HG03095 (cell line): ENCODE results near the gene RBM5.

ENCODE experiments used
- ATAC-seq: cut with Tn5 transposase; IDR thresholded peaks from one replicate; pipeline ENCODE4 v1.9.1; 2021; ENCODE audit warnings: moderate library complexity; ENCODE audit not compliant: unreplicated experiment

Gene RBM5

DNA sequence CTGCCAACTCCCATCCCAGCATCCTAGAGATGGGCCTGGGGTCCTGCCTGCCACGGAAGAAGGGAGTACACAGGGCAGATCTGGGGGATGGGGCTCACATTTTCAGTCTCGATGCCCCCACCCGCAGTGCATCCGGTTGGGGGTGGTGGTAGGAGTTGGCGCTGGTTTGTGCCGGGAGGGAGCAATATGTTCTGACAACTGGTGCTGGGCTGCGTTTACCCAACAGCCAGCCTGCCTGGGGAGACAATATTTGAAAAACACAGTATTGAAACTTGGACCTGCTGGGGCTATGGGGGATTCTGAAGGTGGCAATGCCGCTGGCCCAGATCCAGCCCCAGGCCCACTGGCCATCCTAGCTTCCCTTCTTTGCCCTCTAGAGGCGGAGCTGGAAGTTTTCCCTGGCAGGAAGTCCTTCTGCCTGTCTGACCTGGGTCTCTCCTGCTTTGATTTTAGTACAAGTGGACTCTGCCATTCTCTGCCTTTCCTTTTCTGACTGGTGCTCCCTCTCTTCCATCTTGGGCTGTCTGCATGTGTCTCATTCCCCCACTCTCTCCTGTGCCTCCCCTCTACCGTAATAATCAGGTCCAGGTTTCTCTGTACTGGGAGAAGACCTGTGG, 69.9 kb downstream of the RBM5 start:
- ATAC-seq = no peak

DNA sequence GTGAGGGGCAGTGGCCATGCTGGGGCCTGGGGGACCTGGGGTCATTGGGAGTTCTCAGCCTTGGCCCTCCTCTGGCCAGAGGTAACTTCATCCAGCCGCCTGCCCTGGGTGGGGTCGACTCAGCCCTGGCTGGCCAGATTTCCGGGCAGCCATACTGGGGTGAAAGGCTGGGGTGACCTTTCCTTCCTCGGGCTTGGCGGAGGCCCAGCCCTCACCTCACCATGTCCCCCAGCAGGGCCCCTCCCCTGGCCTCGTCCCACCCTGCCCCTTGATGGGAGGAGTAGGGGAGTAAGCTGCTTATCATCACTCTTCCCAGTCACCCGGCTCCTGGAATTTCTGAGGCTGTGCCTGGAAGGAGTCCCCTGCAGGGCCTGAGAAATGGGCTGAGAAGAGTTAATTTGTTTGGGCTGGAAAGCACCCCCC, 71.9 kb downstream of the RBM5 start:
- no peak for ATAC-seq

- ATAC-seq = no peak
Measured at GRCh38 chr3:50161320-50161719, 72.6 kb downstream of the RBM5 start.

DNA sequence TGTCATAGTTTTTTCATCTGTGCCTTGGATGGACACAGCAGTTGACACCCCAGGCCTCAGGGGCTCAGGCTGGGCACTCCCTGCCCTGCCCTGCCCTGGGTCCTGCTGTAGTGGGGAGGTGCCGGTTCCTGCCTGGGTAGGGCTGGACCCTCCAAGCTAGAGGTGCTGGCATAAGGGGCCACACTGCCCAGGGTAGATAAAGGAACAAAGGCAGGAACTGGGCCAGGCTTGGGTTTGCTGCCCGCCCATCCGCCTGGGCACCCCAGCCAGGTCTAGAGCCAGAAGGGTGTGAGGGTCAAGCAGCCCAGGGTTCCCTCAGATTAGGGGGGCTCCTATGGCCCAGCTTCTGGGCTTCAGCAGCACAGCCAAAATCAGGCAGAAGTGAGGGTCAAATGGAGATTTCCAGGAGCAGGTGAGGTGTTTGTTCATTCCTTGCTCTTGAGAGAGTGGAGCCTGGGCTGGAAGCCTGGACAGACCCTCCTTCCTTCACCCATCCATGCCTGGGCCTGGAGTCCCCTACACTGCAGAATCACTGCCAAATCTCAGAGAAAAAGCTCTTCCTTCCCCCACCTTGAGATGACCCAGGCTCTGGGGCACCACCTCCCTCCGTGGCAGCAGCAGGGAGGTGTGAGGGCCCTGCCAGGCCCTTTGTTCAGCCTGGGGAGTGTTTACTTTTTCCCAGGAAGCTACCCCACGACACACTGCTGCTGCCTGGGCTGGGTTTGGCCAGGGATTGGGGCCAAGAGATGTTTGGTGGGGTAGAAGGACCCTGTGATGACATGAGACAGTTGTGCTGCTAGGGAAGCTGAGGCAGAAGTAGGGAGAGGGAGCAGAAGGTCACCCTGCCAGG, 73.5 kb downstream of the RBM5 start:
- ATAC-seq = no peak

DNA sequence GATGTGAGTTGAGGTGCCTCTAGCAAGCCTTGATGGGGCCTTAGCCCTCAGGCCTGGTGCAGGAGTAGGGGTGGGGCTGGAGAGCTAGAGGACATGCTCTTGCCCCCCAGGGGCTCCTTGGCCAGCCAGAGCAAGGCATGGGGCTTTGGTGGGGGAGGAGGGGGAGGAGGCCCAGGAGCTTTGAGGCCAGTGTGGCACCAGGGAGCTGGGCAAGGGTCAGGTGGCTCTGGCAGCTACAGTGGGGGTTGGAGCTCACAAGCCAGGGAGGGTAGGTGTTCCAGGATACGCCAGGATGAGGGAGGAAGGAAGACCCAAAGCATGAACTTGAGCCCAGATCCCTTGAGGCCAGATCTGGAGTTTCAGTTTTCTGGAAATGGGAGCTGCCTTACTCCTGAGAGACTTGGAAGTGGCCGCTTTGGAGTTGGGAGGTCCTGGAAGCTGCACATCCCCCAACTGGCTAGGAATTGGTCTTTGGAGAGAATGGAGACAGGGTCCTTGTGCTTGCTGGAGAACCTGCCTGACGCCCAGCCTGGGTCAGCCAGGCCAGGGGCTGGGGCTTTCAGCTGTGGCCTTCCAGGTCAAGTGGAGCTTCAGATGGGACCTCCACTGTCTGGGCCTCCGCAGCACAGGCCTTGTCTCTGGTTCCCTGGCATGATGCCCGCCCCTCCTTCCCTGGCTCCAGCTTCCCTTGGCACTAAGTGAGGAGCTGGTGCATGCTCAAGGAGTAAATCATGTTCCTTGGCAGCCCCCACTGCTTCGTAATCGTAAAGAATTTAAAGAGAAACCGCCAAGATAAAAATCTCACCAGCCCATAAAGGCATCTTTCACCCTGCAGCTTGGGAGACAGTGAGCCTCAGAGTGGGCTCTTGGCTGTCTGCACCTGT, 75.1 kb downstream of the RBM5 start:
- ATAC-seq = no peak

- no peak for ATAC-seq
Measured at GRCh38 chr3:50164481-50164880, 75.8 kb downstream of the RBM5 start.

DNA sequence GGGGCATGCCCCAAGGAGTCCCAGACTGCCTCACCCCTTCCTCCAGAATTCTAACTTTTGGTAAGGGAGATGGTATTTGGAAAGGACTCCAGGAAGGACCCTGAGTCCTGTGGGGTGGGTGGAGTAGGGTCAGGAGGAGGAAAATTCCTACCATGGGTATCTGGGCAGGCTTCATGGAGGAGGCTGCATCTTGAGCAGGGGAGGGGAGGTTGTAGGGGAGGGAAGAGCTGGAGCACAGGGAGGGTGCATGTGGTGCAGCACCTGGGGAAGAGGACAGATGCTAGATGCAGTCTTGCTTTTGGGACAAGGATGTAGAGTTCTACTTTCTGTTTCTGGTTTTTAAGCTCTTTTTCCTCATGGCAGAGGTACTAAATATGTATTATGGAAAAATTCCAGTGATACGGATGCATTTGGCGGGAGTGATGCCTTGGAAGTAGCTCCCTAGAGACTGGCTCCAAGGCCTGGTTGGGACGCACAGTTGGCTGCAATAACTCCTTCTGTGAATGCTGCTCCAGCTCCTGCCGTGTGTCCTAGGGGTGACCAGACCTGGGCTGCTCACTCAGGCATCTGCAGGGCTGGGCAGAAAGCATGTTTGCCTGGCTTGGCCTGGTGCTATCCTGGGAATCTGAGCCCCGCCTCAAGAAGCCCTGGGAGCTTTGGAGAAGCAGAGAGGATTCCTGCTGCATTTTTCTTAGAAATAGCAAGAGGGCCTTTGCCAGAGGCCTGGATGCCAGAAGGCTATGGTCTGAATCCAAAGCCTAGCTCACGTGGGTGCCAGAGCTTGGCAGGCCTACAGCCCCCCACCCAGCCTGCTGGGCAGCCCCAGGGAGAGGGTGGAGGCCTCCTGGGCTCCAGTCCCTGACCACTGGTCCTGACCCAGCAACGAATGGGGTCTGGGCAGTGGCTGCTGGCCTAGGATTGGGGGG, 76.5 kb downstream of the RBM5 start:
- ATAC-seq = no peak

- no peak for ATAC-seq
Measured at GRCh38 chr3:50165910-50166538, 77.3 kb downstream of the RBM5 start.

DNA sequence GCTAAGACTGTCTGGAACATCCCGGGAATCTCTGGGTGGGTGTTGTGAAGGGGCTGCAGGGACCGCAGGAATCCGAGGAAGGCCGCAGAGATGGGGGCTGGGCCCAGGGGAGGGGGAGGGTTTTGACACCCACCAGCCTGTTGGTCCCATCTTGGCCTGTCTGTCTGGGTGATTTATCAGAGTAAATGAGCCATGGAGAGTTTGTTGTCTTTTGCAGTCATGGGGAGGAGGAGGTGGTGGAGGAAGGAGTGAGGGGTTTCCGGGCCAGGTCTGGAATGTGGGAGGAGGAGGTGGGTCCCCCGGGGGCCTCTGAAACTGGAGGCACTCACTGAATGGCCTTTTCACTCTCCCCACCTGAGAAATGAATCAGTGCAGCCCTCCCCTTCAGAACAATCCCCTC, 77.9 kb downstream of the RBM5 start:
- no peak for ATAC-seq

GRCh38 chr3:50167069-50167840, 78.5 kb downstream of the RBM5 start:
- ATAC-seq = no peak

- ATAC-seq = no peak
Measured at GRCh38 chr3:50167841-50168209, 79.1 kb downstream of the RBM5 start.

DNA sequence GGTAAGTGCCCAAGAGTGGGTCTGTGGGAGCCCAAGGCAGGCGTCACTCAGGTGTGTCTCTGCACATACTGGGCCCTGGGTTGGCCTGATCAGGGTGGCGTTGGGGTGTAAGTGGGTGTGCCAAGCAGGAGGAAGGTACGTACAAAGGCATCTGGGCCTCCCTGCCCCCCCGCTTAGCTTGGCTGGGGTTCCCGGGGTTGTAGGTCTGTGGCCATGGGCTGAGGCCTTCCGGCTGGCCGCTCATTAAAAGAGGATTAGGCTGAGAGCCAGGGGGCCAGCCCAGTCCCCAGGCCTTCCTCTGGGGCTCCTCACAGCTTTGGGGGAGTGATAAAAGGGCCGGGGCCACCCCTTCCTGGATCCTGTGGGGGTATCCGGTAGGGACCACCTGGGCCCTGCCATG, 79.7 kb downstream of the RBM5 start:
- ATAC-seq = no peak
